ENCODE results near the gene TTLL10.

TTLL10 gene

DNA sequence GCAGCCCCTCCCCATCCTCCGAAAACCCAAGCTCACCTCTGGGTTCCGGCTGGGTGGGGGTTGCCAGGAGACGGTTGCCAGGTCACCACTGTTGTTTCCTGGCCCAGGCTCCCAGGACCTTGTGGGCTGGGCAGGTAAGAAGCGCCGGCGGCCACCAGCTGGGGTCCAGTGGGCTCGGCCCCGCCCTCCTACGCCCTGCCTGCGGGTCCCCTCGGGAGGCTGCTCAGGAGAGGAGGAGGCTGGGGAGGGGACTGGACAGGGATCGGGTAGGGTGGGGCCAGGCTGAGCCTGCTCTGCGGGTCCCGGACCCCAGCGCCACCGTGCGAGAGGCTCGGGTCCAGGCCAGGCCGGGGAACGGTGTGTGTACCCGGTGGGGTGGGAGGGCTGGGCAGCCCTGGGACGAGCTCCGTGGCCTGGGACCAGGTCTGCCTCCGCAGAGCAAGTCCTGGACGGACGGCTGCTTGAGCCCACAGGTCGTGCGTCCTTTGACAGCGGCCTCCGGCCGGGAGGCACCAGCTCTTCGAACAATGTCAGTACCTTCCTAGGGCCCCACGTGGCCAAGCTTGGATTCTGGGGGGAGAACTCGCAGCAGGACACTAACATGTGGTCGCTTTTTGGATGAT lies at the start of gene TTLL10:
TTLL10 (plus strand) TSS at position 88 of the 623 bp plus-strand sequence. CDS start 5,336 bp downstream, outside the sequence.
- DNase-seq = no peak

DNA sequence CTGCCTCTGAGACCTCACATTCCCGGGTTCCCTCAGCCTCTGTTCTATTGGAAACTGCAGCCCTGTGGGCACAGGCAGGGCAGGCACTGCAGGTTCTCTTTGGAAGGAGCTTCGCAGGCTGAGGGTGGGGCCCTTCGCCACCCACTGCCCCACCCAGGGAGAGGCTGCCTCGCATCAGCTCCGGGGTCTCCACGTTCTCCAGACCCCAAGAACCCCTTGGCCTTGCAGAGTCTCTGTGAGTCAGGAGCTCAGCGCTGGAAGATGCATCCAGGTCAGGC lies 49.2 kb upstream of the TTLL10 start:
- no peak for DNase-seq

GRCh38 chr1:1124786-1125642 lies 48.7 kb upstream of the TTLL10 start:
- DNase-seq = no peak

DNA sequence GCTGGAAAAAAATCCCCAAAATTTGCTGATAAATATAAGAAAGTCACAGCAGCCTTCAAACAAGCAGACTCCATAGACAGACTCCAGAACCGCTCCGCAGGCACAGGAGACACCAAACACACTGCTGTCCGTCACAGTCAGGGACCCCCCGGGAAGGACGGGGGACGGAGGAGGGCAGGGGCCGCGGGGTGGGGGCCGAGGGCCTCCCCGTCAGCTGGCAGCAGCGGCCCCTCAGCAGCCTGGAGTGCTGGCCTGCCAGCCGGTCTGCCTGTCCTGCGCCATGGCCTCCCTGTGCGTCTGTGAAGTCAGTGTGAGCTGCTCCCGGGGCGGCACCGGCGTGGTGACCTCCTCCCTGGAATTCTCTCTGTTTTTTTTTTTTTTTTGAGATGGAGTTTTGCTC lies 47.7 kb upstream of the TTLL10 start:
- DNase-seq = no peak

DNA sequence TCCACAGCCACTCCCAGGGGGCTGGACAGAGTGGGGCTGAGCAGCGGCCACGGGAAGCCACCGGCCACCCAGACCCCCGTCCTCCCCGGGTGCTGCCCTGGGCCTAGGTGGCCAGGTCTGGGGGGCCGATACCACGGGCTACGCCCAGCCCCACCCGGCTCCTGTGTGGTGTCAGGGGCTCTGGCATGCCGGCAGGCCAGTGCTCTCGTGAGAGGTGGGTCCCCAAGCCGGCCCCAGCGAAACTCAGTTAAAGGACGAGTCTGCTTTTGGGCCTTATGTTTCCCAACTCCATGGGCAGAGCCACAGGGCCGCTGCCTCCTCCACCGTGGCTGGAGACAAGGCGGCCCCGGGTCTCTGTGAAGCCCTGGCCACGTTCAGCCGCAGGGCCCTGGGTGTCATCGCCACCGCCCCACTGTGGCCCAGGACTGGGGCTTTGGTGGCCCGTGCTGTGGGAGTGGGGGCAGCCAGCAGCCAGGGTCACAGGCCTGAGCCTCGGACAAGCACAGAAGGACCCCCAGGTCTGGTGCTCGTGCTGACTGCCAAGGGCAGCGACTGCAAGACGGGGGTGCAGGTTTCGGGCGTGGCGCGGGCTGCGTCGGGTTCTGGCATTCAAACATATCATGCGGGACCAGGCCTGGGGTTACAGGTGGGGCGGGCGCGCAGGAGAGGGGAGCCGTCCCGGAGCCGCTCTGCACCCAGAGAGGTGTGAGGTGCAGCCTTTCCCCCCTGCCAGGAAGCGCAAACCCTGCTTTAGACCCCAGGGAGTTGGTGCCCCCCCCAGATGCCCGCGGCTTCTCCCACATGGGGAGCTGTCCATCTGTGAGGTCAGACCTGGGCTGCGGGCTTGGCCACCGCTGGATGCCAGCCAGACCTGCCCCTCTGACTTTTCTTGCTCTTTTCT lies 45.9 kb upstream of the TTLL10 start:
- DNase-seq = no peak

GRCh38 chr1:1128454-1129139 lies 45.1 kb upstream of the TTLL10 start:
- no peak for DNase-seq

DNA sequence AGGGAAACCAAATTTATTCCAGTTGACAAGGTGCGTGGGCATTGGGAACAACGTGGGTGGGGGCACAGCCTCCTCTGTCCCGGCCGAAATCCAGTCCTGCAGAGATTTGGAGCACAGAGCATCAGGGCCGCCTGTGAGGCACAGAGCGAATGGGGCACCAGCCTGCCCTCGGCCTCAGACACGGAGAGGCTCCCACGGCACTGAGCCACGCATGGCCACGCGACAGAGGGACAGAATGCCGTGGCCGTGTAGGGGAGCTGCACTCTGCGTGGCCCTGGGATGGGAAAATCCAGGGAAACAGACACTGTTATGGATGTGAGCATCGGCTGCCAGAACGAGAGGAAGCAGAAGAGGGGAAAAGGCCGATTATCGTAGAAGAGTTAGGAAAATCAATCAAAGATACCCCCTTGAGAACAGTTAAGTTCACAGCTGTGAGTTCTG lies 44.3 kb upstream of the TTLL10 start:
- no peak for DNase-seq

DNA sequence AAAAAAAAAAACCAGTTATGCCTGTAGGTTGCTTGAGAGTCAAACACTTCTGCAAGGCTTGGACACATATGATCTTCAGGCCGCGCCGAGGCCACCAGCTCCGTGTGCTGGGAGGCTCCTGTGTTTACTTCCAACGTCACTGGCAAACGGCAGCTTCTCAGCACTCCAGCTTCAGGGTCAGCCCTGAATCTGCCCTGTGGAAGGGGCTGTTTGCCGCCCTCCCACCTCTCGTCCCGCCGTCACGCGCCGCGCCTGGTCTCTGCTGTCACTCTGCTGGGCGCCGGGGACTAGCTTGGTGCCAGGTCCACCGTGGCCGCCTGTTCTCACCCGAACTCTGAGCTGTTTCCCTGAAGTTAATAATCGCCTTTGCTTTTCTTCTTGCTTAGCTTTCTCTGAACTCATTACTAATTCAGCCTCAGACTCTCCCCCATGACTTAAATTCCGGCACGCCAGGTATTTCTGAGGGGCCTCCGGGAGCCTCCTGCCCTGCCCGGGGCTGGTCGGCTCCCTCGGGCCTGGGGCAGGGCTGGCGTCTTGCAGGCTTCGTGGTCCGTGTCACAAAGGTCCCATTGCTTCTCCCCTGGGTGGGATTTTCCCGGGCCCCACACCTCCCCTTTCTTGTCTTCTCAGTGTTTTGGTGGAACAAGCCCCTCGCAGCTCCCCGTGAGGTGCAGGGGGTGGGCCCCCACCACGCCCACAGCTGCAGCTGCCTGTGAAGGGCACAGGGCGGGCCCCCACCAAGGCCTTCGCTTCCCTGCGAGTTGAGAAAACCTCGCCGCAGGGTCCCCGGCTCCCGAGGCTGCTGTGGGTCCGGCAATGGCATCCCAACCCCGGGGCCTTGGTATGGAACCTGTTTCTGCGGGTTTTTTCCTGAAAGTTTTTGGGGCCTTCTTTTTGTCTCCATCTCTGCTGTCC lies 43.2 kb upstream of the TTLL10 start:
- no peak for DNase-seq

- no peak for DNase-seq
Measured at GRCh38 chr1:1132042-1132950, 41.4 kb upstream of the TTLL10 start.

DNA sequence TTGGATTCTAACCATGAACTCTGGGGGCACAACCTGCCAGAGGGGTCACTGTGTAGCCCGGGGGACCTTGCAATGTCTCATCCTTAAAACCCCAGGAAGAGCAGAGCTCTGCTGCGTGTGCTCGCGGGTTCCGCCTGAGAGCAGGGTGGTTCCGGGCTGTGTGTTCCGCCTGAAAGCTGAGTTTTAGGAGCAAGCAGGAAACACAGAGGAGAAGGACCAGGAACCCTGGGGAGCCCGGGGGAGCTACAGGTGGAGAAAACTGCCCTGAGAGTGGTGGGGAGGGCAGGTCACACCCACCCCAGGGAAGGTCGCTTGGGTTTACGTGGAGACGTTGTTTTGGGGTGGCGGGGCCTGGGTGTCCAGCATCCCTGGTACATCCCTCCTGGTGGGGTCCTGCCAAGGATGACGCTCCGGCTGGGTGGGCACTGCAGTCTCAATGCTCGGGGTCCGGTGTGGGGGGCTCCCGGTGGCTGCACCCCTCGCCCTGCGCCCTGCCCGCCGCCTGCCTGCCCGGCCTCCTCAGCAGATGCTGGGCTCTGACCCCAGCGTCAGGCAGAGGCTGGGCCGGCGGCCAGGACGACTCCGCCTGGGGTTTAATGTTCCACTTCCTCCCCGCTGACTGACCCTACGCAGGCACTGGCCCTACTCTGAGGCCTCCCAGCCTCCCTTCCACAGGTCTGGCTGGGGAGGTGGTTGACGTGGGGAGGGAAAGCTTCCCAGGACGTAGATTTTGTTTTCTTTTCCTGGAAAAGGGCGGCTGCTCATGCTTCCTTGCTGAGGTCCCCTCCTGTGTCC lies 40.5 kb upstream of the TTLL10 start:
- DNase-seq = no peak

- no peak for DNase-seq
Measured at GRCh38 chr1:1134300-1134970, 39.2 kb upstream of the TTLL10 start.

GRCh38 chr1:1135339-1136136 lies 38.1 kb upstream of the TTLL10 start:
- no peak for DNase-seq

DNA sequence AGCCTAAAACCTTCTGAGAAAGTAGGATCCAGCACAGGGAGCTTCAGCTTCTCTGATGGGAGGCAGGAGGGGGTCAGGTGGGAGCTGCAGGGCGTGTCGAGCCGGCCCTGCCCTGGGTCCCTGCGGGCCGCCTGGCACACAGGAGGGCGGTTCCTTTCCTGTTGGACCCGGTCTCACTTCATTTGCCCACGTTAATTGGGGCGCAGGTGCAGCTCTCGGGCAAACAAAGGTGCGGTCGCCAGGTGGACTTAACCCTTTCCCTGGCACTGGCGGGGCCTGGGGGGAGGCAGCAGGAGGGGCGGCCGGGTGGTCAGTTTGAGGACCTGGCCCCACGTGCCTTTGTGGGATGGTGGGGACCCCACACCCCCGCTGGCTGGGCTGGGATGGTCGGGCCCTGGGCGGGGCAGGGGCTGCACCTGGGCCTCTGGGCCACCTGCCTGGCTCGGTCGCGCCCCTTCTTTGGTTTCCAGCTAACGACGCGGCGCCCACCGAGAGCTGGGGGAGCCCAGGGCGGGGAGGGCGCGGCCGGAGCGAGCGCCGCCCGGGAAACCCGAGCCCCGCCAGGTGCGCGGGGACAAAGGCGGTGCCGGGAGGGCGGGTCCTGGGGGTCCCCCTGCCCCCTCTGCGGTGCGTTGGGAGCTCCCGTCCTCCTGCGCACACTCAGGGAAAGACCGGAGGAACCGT lies 37.0 kb upstream of the TTLL10 start:
- no peak for DNase-seq

GRCh38 chr1:1137256-1138045 lies 36.2 kb upstream of the TTLL10 start:
- no peak for DNase-seq

DNA sequence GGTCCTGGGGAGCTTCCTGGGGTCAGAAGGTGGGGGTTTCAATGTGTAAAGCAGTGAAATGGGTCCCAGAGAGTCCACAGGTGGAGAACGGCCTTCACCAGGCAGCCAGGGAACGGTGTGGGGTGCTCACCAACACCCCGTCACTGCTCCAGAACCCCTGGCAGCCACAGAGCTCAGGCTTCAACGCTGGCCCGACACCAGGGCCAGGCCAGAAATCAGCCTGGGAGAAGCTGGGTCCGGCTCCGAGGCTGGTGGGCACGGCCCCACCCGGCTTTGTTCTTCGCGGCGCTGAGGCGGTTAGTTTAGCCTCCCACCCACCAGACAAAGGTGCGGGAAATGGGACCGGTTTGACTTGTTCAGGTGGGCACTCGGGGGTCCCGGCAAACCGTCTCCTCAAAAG lies 33.0 kb upstream of the TTLL10 start:
- DNase-seq = no peak

DNA sequence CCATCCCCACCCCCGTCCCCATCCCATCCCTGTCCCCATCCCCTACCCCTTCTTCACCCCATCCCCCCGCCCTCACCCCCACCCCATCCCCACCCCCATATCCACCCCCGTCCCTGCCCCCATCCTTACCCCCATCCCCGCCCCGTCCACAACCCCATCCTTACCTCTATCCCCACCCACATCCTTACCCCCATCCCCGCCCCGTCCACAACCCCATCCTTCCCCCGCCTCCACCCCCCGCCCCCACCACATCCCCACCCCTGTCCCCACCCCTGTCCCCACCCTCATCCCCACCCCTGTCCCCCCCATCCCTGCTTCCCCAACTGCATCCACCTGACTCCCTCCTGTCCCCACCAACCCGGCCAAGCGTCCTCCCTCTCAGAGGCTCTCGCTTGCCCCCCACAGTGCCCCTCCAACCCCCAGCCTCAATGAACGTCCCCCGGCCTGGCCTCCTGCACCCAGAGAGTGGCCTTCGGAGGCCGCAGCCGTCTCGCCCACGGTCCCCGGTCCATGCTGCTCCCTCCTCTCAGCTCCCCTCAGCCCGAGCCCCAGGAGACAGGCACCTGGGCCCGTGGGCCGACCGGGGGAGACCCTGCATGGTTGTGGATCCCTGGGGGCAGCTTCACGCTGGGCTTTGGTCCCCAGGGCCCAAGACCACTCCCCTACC lies 32.3 kb upstream of the TTLL10 start:
- no peak for DNase-seq

GRCh38 chr1:1141911-1142250 lies 31.8 kb upstream of the TTLL10 start:
- DNase-seq = no peak

Measured in EL (cell line).